Adrenal gland (tissue), 12 donors: ENCODE measurements around the gene CDC6. TPM values are rescaled to one million over a fixed set of nuclear protein-coding genes. Genes with fewer than 3 reads are reported as not detected.

Experiments used
- DNase-seq, 7 donors: peaks; one replicate each; pipeline ENCODE4 v3.0.0-alpha.2; 2019 to 2020
- H3K27ac ChIP-seq, 5 donors: fragments of 200-600 bp; sonication (generic) in 4 of 5; 1 replicate in 3 of 5; 2 replicates in 2 of 5; pipeline versions ENCODE4 v1.5.1 to v1.8.0; 2016 to 2020; ENCODE audit warnings: mild to moderate bottlenecking in 1 of 5
- H3K27me3 ChIP-seq: fragments of 200-600 bp; 2 replicates; pipeline ENCODE4 v1.8.0; 2021
- H3K36me3 ChIP-seq, 2 donors: fragments of 200-600 bp; replicated peaks in 1 of 2; 1 replicate in 1 of 2; 2 replicates in 1 of 2; pipeline versions ENCODE4 v1.5.1 to v1.8.0; 2018 to 2022
- H3K4me1 ChIP-seq, 2 donors: fragments of 200-600 bp; replicated peaks in 1 of 2; 1 replicate in 1 of 2; 2 replicates in 1 of 2; pipeline versions ENCODE4 v1.5.1 to v1.8.0; 2018 to 2021
- H3K4me3 ChIP-seq, 4 donors: fragments of 200-600 bp; sonication (generic) in 3 of 4; one replicate each; pipeline ENCODE4 v1.5.1; 2016 to 2018
- H3K9me3 ChIP-seq, 3 donors: fragments of 200-600 bp; sonication (generic) in 1 of 3; replicated peaks in 1 of 3; 1 replicate in 2 of 3; 2 replicates in 1 of 3; pipeline versions ENCODE4 v1.5.1 to v1.8.0; 2016 to 2021
- POLR2A ChIP-seq, 2 donors: fragments of 450-650 bp; IDR thresholded peaks; one replicate each; pipeline ENCODE4 v1.6.1; 2017; ENCODE audit warnings: antibody characterized with exemption in 2 of 2, mild to moderate bottlenecking in 2 of 2, moderate library complexity in 1 of 2
- WGBS, 4 donors: extraction: QIAGEN DNeasy Blood & Tissue Kit in 2 of 4; methylation state at CpG; one replicate each; pipeline versions ENCODE4 v1.1.5 to v1.1.7; 2013 to 2017; 5-methylcytosine and 5-hydroxymethylcytosine counted together
- intact Hi-C, 2 donors: fragments of 100-400 bp; cut with DNase I; formaldehyde crosslinking; loops; one replicate each; pipeline versions ENCODE4 v1.14.1 to v1.15.0; 2022 to 2023
- polyA plus RNA-seq, 3 donors: library from polyadenylated mRNA; stranded (reverse); fragments of 200-250 nt in 2 of 3; fragments of 350-450 nt in 1 of 3; fragmentation: Illumina TruSeq in 1 of 3; extraction: RNeasy Lipid Tissue Mini Kit (QIAGEN cat#74804) in 1 of 3; gene quantifications; one replicate each; pipeline ENCODE4 v1.2.3, GENCODE V29; 2013 to 2014
- total RNA-seq, 9 donors: library from RNA; depleted of rRNA in 4 of 9; stranded (reverse); fragments of >200 nt in 4 of 9; fragments of 120-200 nt in 1 of 9; fragmentation: NEBNext Ultra II Directional in 1 of 9; extraction: Animal tissue kit (Norgen Biotek cat#: 25700) in 1 of 9; gene quantifications; one replicate each; pipeline versions ENCODE4 v1.1.0 to v1.2.4, GENCODE V29; 2013 to 2023
- TF ChIP-seq, protein P1 (sequence below), 6 experiments: fragments of 450-650 bp in 4 of 6; fragments of 200-600 bp in 2 of 6; sonication (generic) in 1 of 6; IDR thresholded peaks; 1 replicate in 5 of 6; 2 replicates in 1 of 6; pipeline versions ENCODE4 v1.5.1 to v1.8.0; 2016 to 2021; ENCODE audit warnings: antibody characterized with exemption in 6 of 6, mild to moderate bottlenecking in 2 of 6, moderate library complexity in 1 of 6
- donor health status: healthy with polysubstance abuse.
- donor health status: Bipolar disorder and iron deficiency.
- donor health status: DM: yes; HTN: yes; CAD: no.
- donor health status: DM: no; HTN: no; CAD: no.
- donor health status: DM: no; HTN: no; CAD: no.
- donor health status: DM: yes; HTN: yes; CAD: no.

CDC6 gene
- total and polyA plus RNA-seq, 12 donors, result 0.69 to 31.3 (median 2.5) TPM

- DNase-seq, result peak in 5 of 7 donors; percentile 68 to 82 (median 74)
- intact Hi-C loops, result loop anchor here in 1 of 2 donors (2.0 kb wide), 1 partner anchor 41 kb away; no protein-coding TSS in a partner anchor
- Histone ChIP-seq H3K27me3 (no peaks in the 10 kb centered on the region), H3K4me3 (no peak overlapping the region), H3K27ac (peak overlapping the region; percentile 2 to 76 (median 65)), H3K36me3 (no peaks in the 10 kb centered on the region), H3K4me1 (peaks cover 37 to 98% of the 10 kb centered on the region in 2 donors), H3K9me3 (no peaks in the 10 kb centered on the region)
- 34 to 60% (median 41%) methylated on average over 1 to 2 of the region's 2 CpGs for WGBS, 4 donors
- TF ChIP-seq, protein P1, sequence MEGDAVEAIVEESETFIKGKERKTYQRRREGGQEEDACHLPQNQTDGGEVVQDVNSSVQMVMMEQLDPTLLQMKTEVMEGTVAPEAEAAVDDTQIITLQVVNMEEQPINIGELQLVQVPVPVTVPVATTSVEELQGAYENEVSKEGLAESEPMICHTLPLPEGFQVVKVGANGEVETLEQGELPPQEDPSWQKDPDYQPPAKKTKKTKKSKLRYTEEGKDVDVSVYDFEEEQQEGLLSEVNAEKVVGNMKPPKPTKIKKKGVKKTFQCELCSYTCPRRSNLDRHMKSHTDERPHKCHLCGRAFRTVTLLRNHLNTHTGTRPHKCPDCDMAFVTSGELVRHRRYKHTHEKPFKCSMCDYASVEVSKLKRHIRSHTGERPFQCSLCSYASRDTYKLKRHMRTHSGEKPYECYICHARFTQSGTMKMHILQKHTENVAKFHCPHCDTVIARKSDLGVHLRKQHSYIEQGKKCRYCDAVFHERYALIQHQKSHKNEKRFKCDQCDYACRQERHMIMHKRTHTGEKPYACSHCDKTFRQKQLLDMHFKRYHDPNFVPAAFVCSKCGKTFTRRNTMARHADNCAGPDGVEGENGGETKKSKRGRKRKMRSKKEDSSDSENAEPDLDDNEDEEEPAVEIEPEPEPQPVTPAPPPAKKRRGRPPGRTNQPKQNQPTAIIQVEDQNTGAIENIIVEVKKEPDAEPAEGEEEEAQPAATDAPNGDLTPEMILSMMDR (IDR thresholded peaks at IDR 0.05), result peak in 1 of 6 experiments; percentile 14
- no peak for TF ChIP-seq POLR2A (IDR thresholded peaks at IDR 0.05)
These were observed 23.9 kb downstream of the CDC6 start for GRCh38 chr17:40311575-40311974.

- Histone ChIP-seq H3K27me3 (no peaks in the 10 kb centered on the region), H3K4me3 (no peak overlapping the region), H3K36me3 (no peaks in the 10 kb centered on the region), H3K4me1 (peaks cover 39 to 98% of the 10 kb centered on the region in 2 donors), H3K27ac (peak overlapping the region in 3 of 5 donors; percentile 50 to 76 (median 66)), H3K9me3 (no peaks in the 10 kb centered on the region)
- TF ChIP-seq, protein P1 (IDR thresholded peaks at IDR 0.05), result no peak
- TF ChIP-seq POLR2A (IDR thresholded peaks at IDR 0.05), result no peak
- 43 to 53% (median 48%) methylated on average over 6 to 7 of the region's 7 CpGs for WGBS, 4 donors
- intact Hi-C loops, result no loop called here
- peak in 1 of 7 donors; percentile 35 for DNase-seq
These were observed 24.6 kb downstream of the CDC6 start for GRCh38 chr17:40312131-40312731.

- no peaks in the 10 kb centered on the region for H3K27me3 ChIP-seq
- TF ChIP-seq, protein P1 (IDR thresholded peaks at IDR 0.05), result no peak
- TF ChIP-seq POLR2A (IDR thresholded peaks at IDR 0.05), result no peak
- intact Hi-C loops, result no loop called here
- no peak overlapping the region for H3K4me3 ChIP-seq
- WGBS, 4 donors, result 59 to 75% (median 70%) methylated on average over 4 of the region's 4 CpGs
- no peaks in the 10 kb centered on the region for H3K36me3 ChIP-seq
- no peaks in the 10 kb centered on the region for H3K9me3 ChIP-seq
- H3K4me1 ChIP-seq, result peaks cover 46 to 97% of the 10 kb centered on the region in 2 donors
- peak overlapping the region in 2 of 5 donors; percentile 6 to 76 for H3K27ac ChIP-seq
- DNase-seq, result peak in 1 of 7 donors; percentile 24
These were observed 25.4 kb downstream of the CDC6 start for GRCh38 chr17:40312893-40313667.
